NB4 (cell line): ENCODE data around the gene C12orf56.

Experiments
- CTCF ChIP-seq: IDR thresholded peaks from one replicate; pipeline ENCODE4 v1.5.1; 2012; ENCODE audit warnings: low read depth, low read length
- MAX ChIP-seq: IDR thresholded peaks from 2 replicates; pipeline ENCODE4 v1.6.1; 2011; ENCODE audit warnings: low read depth, low read length
- MYC ChIP-seq: IDR thresholded peaks from 2 replicates; pipeline ENCODE4 v1.6.1; 2011; ENCODE audit warnings: low read depth, low read length
- POLR2A ChIP-seq: IDR thresholded peaks from 2 replicates; pipeline ENCODE4 v1.6.1; 2011; ENCODE audit warnings: mild to moderate bottlenecking; ENCODE audit not compliant: insufficient read length; ENCODE audit errors: extremely low read depth

- no peak for TF ChIP-seq MAX
- no peak for TF ChIP-seq CTCF
- TF ChIP-seq MYC: no peak
- TF ChIP-seq POLR2A: no peak
These were observed 154.0 kb downstream of the C12orf56 start for GRCh38 chr12:64236549-64236948.
